OCI-LY7 (cell line): ENCODE data around the gene CPA2.

Experiments used
- CTCF ChIP-seq: fragments of 200-600 bp; sonication (generic); conservative IDR thresholded peaks from 2 replicates; pipeline ENCODE4 v1.5.1; 2014; ENCODE audit warnings: mild to moderate bottlenecking, antibody characterized with exemption, low read length, moderate library complexity, mixed read lengths
- EZH2phosphoT487 ChIP-seq: fragments of 200-600 bp; sonication (generic); IDR thresholded peaks from 2 replicates; pipeline ENCODE4 v1.6.1; 2018; ENCODE audit warnings: low read depth, borderline replicate concordance, mild to moderate bottlenecking, mixed run types, antibody characterized with exemption, low read length, moderate library complexity, mixed read lengths

GRCh38 chr7:130262448-130262847, 4.2 kb upstream of the CPA2 start:
- TF ChIP-seq EZH2phosphoT487 (no peak), CTCF (no peak)
